Spleen (tissue), 11 donors: ENCODE measurements around the gene ITCH. TPM values are rescaled to one million over a fixed set of nuclear protein-coding genes. Genes with fewer than 3 reads are reported as not detected.

Experiments
- DNase-seq: peaks from one replicate; pipeline ENCODE4 v3.0.0-alpha.2; 2020
- H3K27ac ChIP-seq, 8 donors: fragments of 200-600 bp; sonication (generic) in 7 of 8; 1 replicate in 4 of 8; 2 replicates in 4 of 8; pipeline versions ENCODE4 v1.5.0 to v1.8.0; 2016 to 2021; ENCODE audit warnings: inconsistent platforms in 4 of 8, mild to moderate bottlenecking in 4 of 8, moderate library complexity in 1 of 8
- H3K27me3 ChIP-seq, 7 donors: fragments of 200-600 bp; sonication (generic) in 6 of 7; replicated peaks in 1 of 7; 1 replicate in 4 of 7; 2 replicates in 3 of 7; pipeline versions ENCODE4 v1.5.0 to v1.8.0; 2016 to 2021; ENCODE audit warnings: inconsistent platforms in 3 of 7, mild to moderate bottlenecking in 1 of 7
- H3K36me3 ChIP-seq, 6 donors: fragments of 200-600 bp; sonication (generic) in 5 of 6; 1 replicate in 4 of 6; 2 replicates in 2 of 6; pipeline versions ENCODE4 v1.5.0 to v1.8.0; 2016 to 2021; ENCODE audit warnings: inconsistent platforms in 2 of 6
- H3K4me1 ChIP-seq, 6 donors: fragments of 200-600 bp; sonication (generic) in 5 of 6; 1 replicate in 3 of 6; 2 replicates in 3 of 6; pipeline versions ENCODE4 v1.5.0 to v1.8.0; 2016 to 2021; ENCODE audit warnings: inconsistent platforms in 3 of 6
- H3K4me3 ChIP-seq, 8 donors: fragments of 200-600 bp; sonication (generic) in 7 of 8; 1 replicate in 4 of 8; 2 replicates in 4 of 8; pipeline versions ENCODE4 v1.5.0 to v1.8.0; 2016 to 2021; ENCODE audit warnings: inconsistent platforms in 4 of 8, mild to moderate bottlenecking in 4 of 8, moderate library complexity in 2 of 8
- H3K9me3 ChIP-seq, 8 donors: fragments of 200-600 bp; sonication (generic) in 7 of 8; 1 replicate in 4 of 8; 2 replicates in 4 of 8; pipeline versions ENCODE4 v1.5.0 to v1.8.0; 2016 to 2021; ENCODE audit warnings: inconsistent platforms in 4 of 8
- CTCF ChIP-seq, 11 experiments: fragments of 200-600 bp in 7 of 11; fragments of 450-650 bp in 4 of 11; sonication (generic) in 4 of 11; IDR thresholded peaks in 8 of 11; conservative IDR thresholded peaks in 3 of 11; 1 replicate in 7 of 11; 2 replicates in 4 of 11; pipeline versions ENCODE4 v1.4.0 to v1.8.0; 2016 to 2021; ENCODE audit warnings: antibody characterized with exemption in 11 of 11, inconsistent platforms in 4 of 11, mild to moderate bottlenecking in 1 of 11
- POLR2A ChIP-seq, 3 donors: fragments of 450-650 bp; IDR thresholded peaks; one replicate each; pipeline ENCODE4 v1.5.1; 2017; ENCODE audit warnings: antibody characterized with exemption in 3 of 3, mild to moderate bottlenecking in 1 of 3
- POLR2AphosphoS5 ChIP-seq, 3 donors: sonication (generic); formaldehyde crosslinking; IDR thresholded peaks; one replicate each; pipeline ENCODE4 v1.5.1; 2017; ENCODE audit warnings: antibody characterized with exemption in 3 of 3
- WGBS, 5 donors: extraction: QIAGEN DNeasy Blood & Tissue Kit in 3 of 5; methylation state at CpG; one replicate each; pipeline versions ENCODE4 v1.1.5 to v1.1.7; 2013 to 2018; 5-methylcytosine and 5-hydroxymethylcytosine counted together
- intact Hi-C: fragments of 100-400 bp; cut with DNase I; formaldehyde crosslinking; loops from one replicate; pipeline ENCODE4 v1.15.0; 2023; ENCODE audit warnings: low total_unique reads
- polyA plus RNA-seq, 3 donors: library from polyadenylated mRNA; stranded (reverse); fragments of 200-250 nt; gene quantifications; one replicate each; pipeline ENCODE4 v1.2.1, GENCODE V29; 2013
- total RNA-seq, 7 donors: library from RNA; depleted of rRNA in 3 of 7; stranded (reverse); fragments of >200 nt in 3 of 7; fragmentation: NEBNext Ultra II Directional in 4 of 7; extraction: Animal tissue kit (Norgen Biotek cat#: 25700) in 4 of 7; gene quantifications; one replicate each; pipeline versions ENCODE4 v1.1.0 to v1.2.1, GENCODE V29; 2016 to 2021
- donor health status: healthy with polysubstance abuse.
- donor health status: DM: no; HTN: no; CAD: no; lungs with moderate emphysema.
- donor health status: DM: no; HTN: no; CAD: no.
- donor health status: Bipolar disorder and iron deficiency.
- donor health status: healthy.
- donor health status: DM: no; HTN: no; CAD: no.
- donor health status: DM: yes; HTN: yes; CAD: no.

ITCH gene
- total and polyA plus RNA-seq, 10 donors: 6.9 to 72.7 (median 61.6) TPM

DNA sequence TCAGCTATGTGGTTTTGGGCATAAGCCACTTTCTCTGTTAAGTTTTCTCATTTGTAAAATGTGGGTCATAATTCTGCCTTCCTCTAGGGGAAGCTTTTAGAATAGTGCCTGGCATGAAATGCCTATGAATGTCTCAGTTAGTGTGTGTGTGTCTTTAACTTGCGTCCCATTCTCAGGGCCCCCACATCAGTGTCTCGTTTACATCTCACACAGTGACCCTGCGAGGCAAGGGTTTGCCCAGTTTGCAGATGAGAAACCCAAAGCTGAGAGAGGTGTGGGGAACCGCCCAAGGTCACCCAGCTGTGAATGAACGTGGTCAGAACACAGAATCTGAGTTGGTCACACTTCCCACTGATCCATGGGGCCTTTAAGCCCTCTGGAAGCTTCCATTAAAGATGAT is 167.3 kb downstream of the ITCH start:
- Histone ChIP-seq H3K27me3 (no peaks in the 10 kb centered on the region), H3K4me3 (no peak overlapping the region), H3K4me1 (peaks cover 0 to 33% (median 10%) of the 10 kb centered on the region in 6 donors), H3K9me3 (no peaks in the 10 kb centered on the region), H3K36me3 (peaks cover 6 to 100% (median 80%) of the 10 kb centered on the region in 6 donors), H3K27ac (no peak overlapping the region)
- TF ChIP-seq POLR2A (IDR thresholded peaks at IDR 0.05) (no peak), CTCF (IDR thresholded peaks at IDR 0.05 in 8 of 11, conservative IDR thresholded peaks at IDR 0.05 in 3 of 11) (no peak), POLR2AphosphoS5 (IDR thresholded peaks at IDR 0.05) (no peak)
- intact Hi-C loops: no loop called here
- WGBS, 5 donors: 69 to 85% (median 80%) methylated on average over 5 of the region's 5 CpGs
- peak; percentile 35 for DNase-seq

DNA sequence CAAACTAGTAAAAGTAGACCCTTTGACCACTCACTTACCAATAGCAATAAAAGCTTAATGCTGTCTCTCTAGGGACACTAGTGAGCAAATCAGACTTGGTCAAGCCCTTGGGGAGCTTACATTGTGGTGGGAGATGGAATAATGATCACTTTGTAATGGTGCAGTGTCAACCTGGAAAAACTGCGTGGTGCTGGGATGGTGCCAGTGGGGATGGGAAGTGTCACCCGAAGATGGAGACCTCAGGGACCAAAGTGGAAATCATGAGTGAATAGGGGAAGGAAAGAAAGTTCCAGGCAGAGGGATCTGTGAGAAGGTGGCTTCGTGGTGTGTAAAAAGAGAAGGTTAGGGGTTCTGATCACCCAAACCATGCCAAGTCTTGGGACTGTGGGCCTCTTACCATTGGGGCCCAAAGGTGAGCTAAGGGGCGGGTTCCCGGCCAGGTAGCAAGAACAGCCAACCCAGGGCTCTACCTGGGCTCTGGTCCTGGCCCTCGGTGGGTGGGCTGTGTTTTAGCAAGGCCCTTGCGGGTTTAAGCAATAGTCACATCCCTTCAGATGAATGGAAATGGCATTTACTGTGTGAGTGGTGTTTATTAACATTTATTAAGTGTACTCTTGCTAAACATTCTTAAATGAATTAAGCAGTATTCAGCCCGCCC is 168.7 kb downstream of the ITCH start:
- Histone ChIP-seq H3K4me1 (peaks cover 0 to 21% (median under 1%) of the 10 kb centered on the region in 6 donors), H3K27me3 (no peaks in the 10 kb centered on the region), H3K27ac (no peak overlapping the region), H3K36me3 (peaks cover 6 to 100% (median 91%) of the 10 kb centered on the region in 6 donors), H3K4me3 (no peak overlapping the region), H3K9me3 (no peaks in the 10 kb centered on the region)
- 80 to 97% (median 90%) methylated on average over 8 of the region's 8 CpGs for WGBS, 5 donors
- intact Hi-C loops: no loop called here
- TF ChIP-seq CTCF (IDR thresholded peaks at IDR 0.05 in 8 of 11, conservative IDR thresholded peaks at IDR 0.05 in 3 of 11) (no peak), POLR2AphosphoS5 (IDR thresholded peaks at IDR 0.05) (no peak), POLR2A (IDR thresholded peaks at IDR 0.05) (no peak)
- no peak for DNase-seq

GRCh38 chr20:34532320-34532719 is 169.2 kb downstream of the ITCH start:
- H3K36me3 ChIP-seq: peaks cover 6 to 100% (median 91%) of the 10 kb centered on the region in 6 donors
- no peak overlapping the region for H3K4me3 ChIP-seq
- intact Hi-C loops: no loop called here
- peaks cover 0 to 21% (median 0%) of the 10 kb centered on the region in 6 donors for H3K4me1 ChIP-seq
- H3K9me3 ChIP-seq: no peaks in the 10 kb centered on the region
- no peaks in the 10 kb centered on the region for H3K27me3 ChIP-seq
- H3K27ac ChIP-seq: no peak overlapping the region
- DNase-seq: peak; percentile 25
- WGBS, 5 donors: 84 to 93% (median 91%) methylated on average over 8 of the region's 8 CpGs
- no peak for TF ChIP-seq POLR2AphosphoS5 (IDR thresholded peaks at IDR 0.05)
- no peak for TF ChIP-seq CTCF (IDR thresholded peaks at IDR 0.05 in 8 of 11, conservative IDR thresholded peaks at IDR 0.05 in 3 of 11)
- no peak for TF ChIP-seq POLR2A (IDR thresholded peaks at IDR 0.05)

DNA sequence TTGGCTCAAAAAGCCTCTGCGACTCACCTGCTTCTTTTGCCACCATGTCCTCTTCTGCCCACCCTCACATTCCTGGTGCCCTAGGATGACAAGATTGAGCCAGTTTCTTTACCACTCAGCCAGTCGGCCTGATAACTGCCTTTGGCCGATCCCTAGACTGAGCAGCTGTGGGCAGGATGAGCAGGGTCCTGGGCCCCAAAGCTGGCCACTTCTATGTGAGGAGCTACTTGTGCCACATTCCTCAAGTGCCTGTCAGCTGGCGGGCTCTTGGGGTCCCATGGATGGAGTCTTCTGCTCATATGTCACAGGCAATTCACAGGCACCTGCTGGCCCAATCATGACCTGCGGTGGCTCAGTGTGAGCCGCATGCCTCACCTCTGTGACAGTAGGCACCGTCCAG is 169.7 kb downstream of the ITCH start:
- WGBS, 5 donors: 91 to 99% (median 96%) methylated on average over 6 to 7 of the region's 7 CpGs
- Histone ChIP-seq H3K9me3 (no peaks in the 10 kb centered on the region), H3K4me1 (peaks cover 0 to 21% (median 0%) of the 10 kb centered on the region in 6 donors), H3K27ac (no peak overlapping the region), H3K36me3 (peaks cover 6 to 100% (median 91%) of the 10 kb centered on the region in 6 donors), H3K27me3 (no peaks in the 10 kb centered on the region), H3K4me3 (no peak overlapping the region)
- DNase-seq: peak; percentile 37
- intact Hi-C loops: no loop called here
- TF ChIP-seq CTCF (IDR thresholded peaks at IDR 0.05 in 8 of 11, conservative IDR thresholded peaks at IDR 0.05 in 3 of 11) (no peak), POLR2A (IDR thresholded peaks at IDR 0.05) (no peak), POLR2AphosphoS5 (IDR thresholded peaks at IDR 0.05) (no peak)
